Prostate gland (tissue), 2 donors: ENCODE results near the gene LRRC63.

Source experiments
- CTCF ChIP-seq, 4 experiments: fragments of 200-600 bp in 2 of 4; fragments of 450-650 bp in 2 of 4; sonication (generic) in 2 of 4; IDR thresholded peaks; 1 replicate in 3 of 4; 2 replicates in 1 of 4; pipeline ENCODE4 v1.5.1; 2016 to 2019; ENCODE audit warnings: antibody characterized with exemption in 4 of 4, mild to moderate bottlenecking in 2 of 4, moderate library complexity in 2 of 4
- POLR2AphosphoS5 ChIP-seq: sonication (generic); formaldehyde crosslinking; IDR thresholded peaks from one replicate; pipeline ENCODE4 v1.6.1; 2017; ENCODE audit warnings: antibody characterized with exemption

DNA sequence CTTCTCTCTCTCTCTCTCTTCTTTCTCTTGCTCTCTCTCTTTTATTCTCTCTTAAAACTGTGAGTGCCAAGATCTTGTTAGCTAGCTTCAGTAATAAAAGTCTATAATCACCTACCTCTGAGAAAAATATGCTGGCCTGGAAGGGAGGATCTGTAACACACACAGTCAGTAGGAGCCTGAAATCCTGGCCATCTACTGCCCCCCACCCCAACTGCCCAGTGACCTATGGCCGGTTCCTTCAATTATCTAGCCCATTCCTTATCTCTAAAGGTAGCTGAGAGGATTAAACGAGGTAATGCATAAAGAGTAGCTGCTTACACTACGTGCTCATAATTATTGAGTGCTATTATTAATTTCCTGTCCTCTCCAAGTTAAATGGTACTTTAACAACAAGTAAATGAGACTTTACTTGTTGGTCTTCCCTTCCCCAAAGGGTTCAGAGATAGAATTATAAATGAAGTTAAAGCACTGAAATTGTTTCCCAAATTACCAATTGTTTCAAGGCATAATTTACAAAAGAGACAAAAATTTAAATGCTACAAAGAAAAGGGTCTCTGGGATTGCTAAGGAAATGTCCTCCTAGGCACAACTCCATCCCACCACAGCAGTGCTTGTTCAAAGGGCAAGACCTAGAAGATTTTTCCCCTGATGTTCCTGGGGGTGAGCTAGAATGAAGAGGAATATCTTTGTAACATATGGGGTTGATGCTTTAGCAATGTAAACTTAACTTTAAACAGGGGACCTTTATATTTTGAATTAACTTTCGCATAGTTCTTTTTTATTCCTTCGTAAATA, 31.6 kb upstream of the LRRC63 start:
- no peak for TF ChIP-seq CTCF (IDR thresholded peaks at IDR 0.05)
- TF ChIP-seq POLR2AphosphoS5, result no peak
